SU-DHL-6 (cell line): ENCODE measurements around the gene RWDD1.

Source experiments
- H2AFZ ChIP-seq: fragments of 200-600 bp; sonication (generic); 2 replicates; pipeline ENCODE4 v1.6.1; 2014; ENCODE audit warnings: low read depth, mild to moderate bottlenecking, moderate library complexity, mixed read lengths, antibody characterized with exemption, low read length; ENCODE audit not compliant: severe bottlenecking
- H3F3A ChIP-seq: fragments of 200-600 bp; shearing (Covaris generic); 2 replicates; pipeline ENCODE4 v1.6.0; 2016; ENCODE audit warnings: antibody characterized with exemption, mild to moderate bottlenecking; ENCODE audit not compliant: insufficient read depth
- H3K27ac ChIP-seq: fragments of 200-600 bp; sonication (generic); 2 replicates; pipeline ENCODE4 v1.5.1; 2016; ENCODE audit warnings: low read depth, mild to moderate bottlenecking, low read length, moderate library complexity, mixed read lengths
- H3K27me3 ChIP-seq: fragments of 200-600 bp; sonication (generic), shearing (Covaris generic); 2 replicates; pipeline ENCODE4 v1.6.0; 2014; ENCODE audit warnings: mild to moderate bottlenecking, low read length
- H3K36me3 ChIP-seq: fragments of 200-600 bp; sonication (generic); 2 replicates; pipeline ENCODE4 v1.6.1; 2014; ENCODE audit warnings: mild to moderate bottlenecking, low read length, mixed read lengths
- H3K4me2 ChIP-seq: fragments of 300-600, 200-600 bp; shearing (Covaris generic), sonication (generic); 2 replicates; pipeline ENCODE4 v1.6.0; 2014; ENCODE audit warnings: low read length, low read depth, mild to moderate bottlenecking; ENCODE audit not compliant: poor library complexity, severe bottlenecking
- H3K4me3 ChIP-seq: fragments of 200-600 bp; sonication (generic); 2 replicates; pipeline ENCODE4 v1.5.1; 2014; ENCODE audit warnings: antibody characterized with exemption, low read length, mild to moderate bottlenecking, mixed read lengths; ENCODE audit not compliant: insufficient read depth, poor library complexity, severe bottlenecking
- H3K79me2 ChIP-seq: fragments of 200-600 bp; sonication (generic); 2 replicates; pipeline ENCODE4 v1.6.1; 2014; ENCODE audit warnings: mild to moderate bottlenecking, low read length, moderate library complexity; ENCODE audit not compliant: insufficient read depth
- H3K9ac ChIP-seq: fragments of 200-600 bp; sonication (generic); 2 replicates; pipeline ENCODE4 v1.7.0; 2014; ENCODE audit warnings: mild to moderate bottlenecking, low read length
- H3K9me2 ChIP-seq: fragments of 200-600 bp; sonication (generic); replicated peaks from 2 replicates; pipeline ENCODE4 v1.6.1; 2014; ENCODE audit warnings: low read length; ENCODE audit not compliant: insufficient read depth
- H3K9me3 ChIP-seq: fragments of 200-600 bp; sonication (generic); 2 replicates; pipeline ENCODE4 v1.6.1; 2014; ENCODE audit warnings: low read length, mixed read lengths; ENCODE audit not compliant: insufficient read depth
- H4K20me1 ChIP-seq: fragments of 200-600 bp; sonication (generic); 2 replicates; pipeline ENCODE4 v1.6.1; 2014; ENCODE audit warnings: low read depth, mild to moderate bottlenecking, antibody characterized with exemption, low read length, moderate library complexity, mixed read lengths
- EZH2phosphoT487 ChIP-seq: fragments of 200-600 bp; sonication (generic), shearing (Covaris generic); conservative IDR thresholded peaks from 2 replicates; pipeline ENCODE4 v1.6.1; 2018; ENCODE audit warnings: mild to moderate bottlenecking, antibody characterized with exemption, low read length, moderate library complexity, mixed read lengths
- TF ChIP-seq, protein P1 (sequence below): fragments of 200-600 bp; sonication (generic); IDR thresholded peaks from one replicate; pipeline ENCODE4 v1.5.1; 2017; ENCODE audit warnings: antibody characterized with exemption, mild to moderate bottlenecking, low read length, moderate library complexity; ENCODE audit not compliant: insufficient read depth, poor library complexity, severe bottlenecking

RWDD1 gene

GRCh38 chr6:116605935-116606334 lies 34.6 kb downstream of the RWDD1 start:
- Histone ChIP-seq H3K4me3 (no peak overlapping the region), H3K9me3 (no peaks in the 10 kb centered on the region), H3K27ac (no peak overlapping the region), H3F3A (no peaks in the 10 kb centered on the region), H3K27me3 (no peaks in the 10 kb centered on the region), H3K4me2 (no peak overlapping the region), H3K9me2 (no peaks in the 10 kb centered on the region), H3K9ac (no peak overlapping the region), H3K79me2 (no peaks in the 10 kb centered on the region), H3K36me3 (0 out of 2 replicates have a peak, but pooled peaks cover 4% of the 10 kb centered on the region), H4K20me1 (no peaks in the 10 kb centered on the region), H2AFZ (no peak overlapping the region)
- TF ChIP-seq, protein P1, sequence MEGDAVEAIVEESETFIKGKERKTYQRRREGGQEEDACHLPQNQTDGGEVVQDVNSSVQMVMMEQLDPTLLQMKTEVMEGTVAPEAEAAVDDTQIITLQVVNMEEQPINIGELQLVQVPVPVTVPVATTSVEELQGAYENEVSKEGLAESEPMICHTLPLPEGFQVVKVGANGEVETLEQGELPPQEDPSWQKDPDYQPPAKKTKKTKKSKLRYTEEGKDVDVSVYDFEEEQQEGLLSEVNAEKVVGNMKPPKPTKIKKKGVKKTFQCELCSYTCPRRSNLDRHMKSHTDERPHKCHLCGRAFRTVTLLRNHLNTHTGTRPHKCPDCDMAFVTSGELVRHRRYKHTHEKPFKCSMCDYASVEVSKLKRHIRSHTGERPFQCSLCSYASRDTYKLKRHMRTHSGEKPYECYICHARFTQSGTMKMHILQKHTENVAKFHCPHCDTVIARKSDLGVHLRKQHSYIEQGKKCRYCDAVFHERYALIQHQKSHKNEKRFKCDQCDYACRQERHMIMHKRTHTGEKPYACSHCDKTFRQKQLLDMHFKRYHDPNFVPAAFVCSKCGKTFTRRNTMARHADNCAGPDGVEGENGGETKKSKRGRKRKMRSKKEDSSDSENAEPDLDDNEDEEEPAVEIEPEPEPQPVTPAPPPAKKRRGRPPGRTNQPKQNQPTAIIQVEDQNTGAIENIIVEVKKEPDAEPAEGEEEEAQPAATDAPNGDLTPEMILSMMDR = no peak
- no peak for TF ChIP-seq EZH2phosphoT487

DNA sequence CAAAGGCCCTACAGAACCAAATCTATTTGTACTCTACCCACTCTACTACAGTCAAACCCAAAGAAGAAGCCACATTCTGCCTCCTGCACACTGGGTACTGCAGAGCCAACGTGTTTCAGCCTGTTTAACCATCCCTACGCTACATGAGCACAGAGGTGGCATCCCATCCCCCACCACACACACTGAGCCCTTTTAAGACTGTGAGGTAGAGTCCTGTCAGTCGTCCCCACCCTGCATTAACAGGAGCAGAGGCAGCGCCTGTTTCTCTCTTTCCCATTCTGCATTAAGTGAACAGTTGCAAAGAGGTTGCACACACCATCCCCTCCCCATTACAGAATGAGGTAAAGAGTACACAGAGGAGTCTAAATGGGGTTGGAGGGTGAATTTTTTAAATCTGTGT lies 39.8 kb downstream of the RWDD1 start:
- Histone ChIP-seq H3K9me3 (no peaks in the 10 kb centered on the region), H4K20me1 (no peaks in the 10 kb centered on the region), H3K36me3 (no peaks in the 10 kb centered on the region), H3K9ac (no peak overlapping the region), H3K79me2 (no peaks in the 10 kb centered on the region), H3K27me3 (no peaks in the 10 kb centered on the region), H3F3A (no peaks in the 10 kb centered on the region), H3K27ac (no peak overlapping the region), H3K4me3 (no peak overlapping the region), H3K4me2 (no peak overlapping the region), H3K9me2 (no peaks in the 10 kb centered on the region), H2AFZ (no peak overlapping the region)
- TF ChIP-seq EZH2phosphoT487 = no peak
- TF ChIP-seq, protein P1 = no peak

GRCh38 chr6:116615937-116616736 lies 44.8 kb downstream of the RWDD1 start, which contains the start of gene RSPH4A:
Gene RSPH4A (plus strand): TSS chr6:116616479. CDS start chr6:116616624, 145 bp downstream.
- Histone ChIP-seq H2AFZ (peak within 1 kb of the TSS; percentile 92), H3K9ac (peak within 1 kb of the TSS; percentile 37), H3K4me3 (peak within 1 kb of the TSS; percentile 44), H3K27ac (no peak within 1 kb of the TSS), H3K9me3 (no peaks in the 10 kb centered on the region), H3K9me2 (no peaks in the 10 kb centered on the region), H3K79me2 (no peaks in the 10 kb centered on the region), H3K36me3 (no peaks in the 10 kb centered on the region), H3K4me2 (peak within 1 kb of the TSS; percentile 64), H3K27me3 (no peaks in the 10 kb centered on the region), H4K20me1 (no peaks in the 10 kb centered on the region), H3F3A (no peaks in the 10 kb centered on the region)
- TF ChIP-seq, protein P1 = no peak
- no peak for TF ChIP-seq EZH2phosphoT487
